Vagina (tissue), 2 donors: ENCODE data around the gene C9orf50. TPM values are rescaled to one million over a fixed set of nuclear protein-coding genes. Genes with fewer than 3 reads are reported as not detected.

ENCODE experiments used
- DNase-seq, 2 donors: peaks; one replicate each; pipeline ENCODE4 v3.0.0-alpha.2; 2017; ENCODE audit errors: extremely low spot score in 2 of 2
- H3K27ac ChIP-seq: fragments of 200-600 bp; sonication (generic); one replicate; pipeline ENCODE4 v1.5.1; 2019
- H3K27me3 ChIP-seq: fragments of 200-600 bp; sonication (generic); one replicate; pipeline ENCODE4 v1.5.1; 2019
- H3K36me3 ChIP-seq, 2 donors: fragments of 200-600 bp; sonication (generic); one replicate each; pipeline ENCODE4 v1.5.1; 2017 to 2019
- H3K4me1 ChIP-seq: fragments of 200-600 bp; sonication (generic); one replicate; pipeline ENCODE4 v1.5.1; 2019
- H3K4me3 ChIP-seq, 2 donors: fragments of 200-600 bp; sonication (generic); 1 replicate in 1 of 2; 2 replicates in 1 of 2; pipeline ENCODE4 v1.5.1; 2016 to 2019
- H3K9me3 ChIP-seq: fragments of 200-600 bp; sonication (generic); one replicate; pipeline ENCODE4 v1.5.1; 2019
- POLR2A ChIP-seq, 2 donors: fragments of 450-650 bp; IDR thresholded peaks; one replicate each; pipeline ENCODE4 v1.6.1; 2017; ENCODE audit warnings: antibody characterized with exemption in 2 of 2, mild to moderate bottlenecking in 2 of 2, moderate library complexity in 2 of 2
- POLR2AphosphoS5 ChIP-seq, 2 donors: sonication (generic); formaldehyde crosslinking; IDR thresholded peaks; one replicate each; pipeline ENCODE4 v1.9.0; 2017; ENCODE audit warnings: antibody characterized with exemption in 2 of 2, mild to moderate bottlenecking in 2 of 2, low read depth in 1 of 2; ENCODE audit not compliant: insufficient read depth in 1 of 2
- intact Hi-C: fragments of 100-400 bp; cut with DNase I; formaldehyde crosslinking; loops from one replicate; pipeline ENCODE4 v1.15.1; 2023
- total RNA-seq: library from RNA; depleted of rRNA; stranded (reverse); fragments of >200 nt; gene quantifications from one replicate; pipeline ENCODE4 v1.2.3, GENCODE V29; 2016
- TF ChIP-seq, protein P1 (sequence below), 3 experiments: fragments of 450-650 bp in 2 of 3; fragments of 200-600 bp in 1 of 3; sonication (generic) in 1 of 3; IDR thresholded peaks; one replicate each; pipeline ENCODE4 v1.5.1; 2017 to 2019; ENCODE audit warnings: antibody characterized with exemption in 3 of 3, mild to moderate bottlenecking in 2 of 3, moderate library complexity in 2 of 3

Gene C9orf50
- total RNA-seq, 1 donor from 2014 or later, result not detected

GRCh38 chr9:129632460-129632859, 11.6 kb upstream of the C9orf50 start:
- H3K4me1 ChIP-seq, result peaks cover 45% of the 10 kb centered on the region

GRCh38 chr9:129631674-129632129, 10.8 kb upstream of the C9orf50 start:
- DNase-seq, result no peak
- peaks cover 53% of the 10 kb centered on the region for H3K4me1 ChIP-seq
- H3K36me3 ChIP-seq, result peaks cover 3 to 42% of the 10 kb centered on the region in 2 donors
- no peaks in the 10 kb centered on the region for H3K27me3 ChIP-seq
- no peaks in the 10 kb centered on the region for H3K9me3 ChIP-seq
- TF ChIP-seq POLR2AphosphoS5 (IDR thresholded peaks at IDR 0.05; ENCODE audit: insufficient read depth in 1 of 2, low read depth in 1 of 2) (no peak), POLR2A (IDR thresholded peaks at IDR 0.05) (no peak)
- TF ChIP-seq, protein P1, sequence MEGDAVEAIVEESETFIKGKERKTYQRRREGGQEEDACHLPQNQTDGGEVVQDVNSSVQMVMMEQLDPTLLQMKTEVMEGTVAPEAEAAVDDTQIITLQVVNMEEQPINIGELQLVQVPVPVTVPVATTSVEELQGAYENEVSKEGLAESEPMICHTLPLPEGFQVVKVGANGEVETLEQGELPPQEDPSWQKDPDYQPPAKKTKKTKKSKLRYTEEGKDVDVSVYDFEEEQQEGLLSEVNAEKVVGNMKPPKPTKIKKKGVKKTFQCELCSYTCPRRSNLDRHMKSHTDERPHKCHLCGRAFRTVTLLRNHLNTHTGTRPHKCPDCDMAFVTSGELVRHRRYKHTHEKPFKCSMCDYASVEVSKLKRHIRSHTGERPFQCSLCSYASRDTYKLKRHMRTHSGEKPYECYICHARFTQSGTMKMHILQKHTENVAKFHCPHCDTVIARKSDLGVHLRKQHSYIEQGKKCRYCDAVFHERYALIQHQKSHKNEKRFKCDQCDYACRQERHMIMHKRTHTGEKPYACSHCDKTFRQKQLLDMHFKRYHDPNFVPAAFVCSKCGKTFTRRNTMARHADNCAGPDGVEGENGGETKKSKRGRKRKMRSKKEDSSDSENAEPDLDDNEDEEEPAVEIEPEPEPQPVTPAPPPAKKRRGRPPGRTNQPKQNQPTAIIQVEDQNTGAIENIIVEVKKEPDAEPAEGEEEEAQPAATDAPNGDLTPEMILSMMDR (IDR thresholded peaks at IDR 0.05), result no peak
- H3K4me3 ChIP-seq, result no peak overlapping the region
- no peak overlapping the region for H3K27ac ChIP-seq
- intact Hi-C loops, result no loop called here

More at GRCh38 chr9:129632460-129632859, 11.6 kb upstream of the C9orf50 start:
- intact Hi-C loops, result no loop called here
- no peaks in the 10 kb centered on the region for H3K27me3 ChIP-seq
- DNase-seq, result no peak
- no peak overlapping the region for H3K4me3 ChIP-seq
- TF ChIP-seq, protein P1 (IDR thresholded peaks at IDR 0.05), result no peak
- H3K27ac ChIP-seq, result no peak overlapping the region
- no peaks in the 10 kb centered on the region for H3K9me3 ChIP-seq
- peaks cover 3 to 49% of the 10 kb centered on the region in 2 donors for H3K36me3 ChIP-seq

DNA sequence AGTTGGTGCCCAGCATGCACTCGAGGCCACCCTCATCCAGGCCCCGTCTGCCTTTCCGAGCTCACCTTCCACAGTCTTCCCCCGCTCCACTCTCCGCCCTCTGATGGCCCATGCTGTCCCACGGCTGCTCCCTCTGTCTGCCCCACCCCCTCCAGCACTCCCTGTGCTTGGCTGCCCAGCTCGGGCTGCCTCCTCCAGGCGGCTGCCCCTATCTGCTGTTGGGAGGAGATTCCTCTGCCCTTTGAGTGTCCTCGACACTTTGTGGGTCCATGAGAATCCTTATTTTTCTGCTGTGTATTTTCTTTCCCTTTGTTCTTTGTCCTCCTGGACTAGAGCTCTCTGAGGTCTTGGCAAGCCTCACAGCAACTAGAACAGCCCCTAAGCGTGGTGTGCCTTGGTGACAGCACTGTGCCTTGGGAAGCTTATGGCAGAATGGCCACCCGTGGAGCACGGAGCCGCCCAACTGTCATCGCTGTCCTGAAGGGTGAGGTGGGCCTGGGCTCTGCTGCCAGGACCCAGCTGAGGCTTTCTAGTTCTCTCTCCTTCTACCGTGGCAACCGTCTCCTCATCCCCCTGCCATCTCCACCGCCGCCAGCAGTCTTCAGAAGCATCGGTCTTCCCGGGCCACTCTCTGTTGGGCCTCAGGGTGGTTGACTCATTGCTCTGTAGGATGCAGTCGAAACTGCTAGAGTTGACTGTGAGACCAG, 10.2 kb upstream of the C9orf50 start:
- no peak for DNase-seq
- H3K4me3 ChIP-seq, result no peak overlapping the region
- H3K36me3 ChIP-seq, result peaks cover 3 to 37% of the 10 kb centered on the region in 2 donors
- H3K27ac ChIP-seq, result no peak overlapping the region
- peaks cover 57% of the 10 kb centered on the region for H3K4me1 ChIP-seq
- H3K27me3 ChIP-seq, result no peaks in the 10 kb centered on the region
- H3K9me3 ChIP-seq, result no peaks in the 10 kb centered on the region
- intact Hi-C loops, result no loop called here
- TF ChIP-seq POLR2AphosphoS5 (IDR thresholded peaks at IDR 0.05; ENCODE audit: insufficient read depth in 1 of 2, low read depth in 1 of 2) (no peak), POLR2A (IDR thresholded peaks at IDR 0.05) (no peak)
- TF ChIP-seq, protein P1 (IDR thresholded peaks at IDR 0.05), result no peak

DNA sequence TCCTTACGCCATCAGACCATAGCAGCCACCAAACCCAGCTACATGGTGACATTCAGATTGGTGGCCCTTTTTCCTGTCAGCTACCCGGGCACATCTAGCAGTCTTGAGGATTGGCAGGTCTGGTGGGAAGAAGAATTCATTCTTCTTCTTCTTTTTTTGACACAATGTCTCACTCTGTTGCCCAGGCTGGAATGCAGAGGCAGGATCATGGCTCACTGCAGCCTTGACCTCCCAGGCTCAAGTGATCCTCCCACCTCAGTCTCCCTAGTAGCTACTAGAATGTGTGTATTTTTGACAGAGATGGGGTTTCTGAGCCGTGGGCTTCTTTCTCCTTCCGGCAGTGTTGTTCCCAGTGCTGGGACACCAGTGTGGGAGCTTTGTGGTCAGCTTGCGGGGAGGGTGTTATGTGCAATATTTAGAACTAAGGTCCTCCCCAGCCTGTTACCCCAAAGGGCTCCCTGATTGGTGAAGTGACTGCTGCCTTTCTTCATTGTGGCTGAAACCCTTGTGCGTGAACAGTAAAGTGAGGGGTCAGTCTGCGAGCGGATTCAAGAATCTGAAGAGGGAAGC, 8.4 kb upstream of the C9orf50 start:
- intact Hi-C loops, result no loop called here
- H3K27ac ChIP-seq, result no peak overlapping the region

More for the DNA sequence above, 8.4 kb upstream of the C9orf50 start:
- no peak for DNase-seq
- Histone ChIP-seq H3K4me3 (no peak overlapping the region), H3K9me3 (no peaks in the 10 kb centered on the region), H3K27me3 (no peaks in the 10 kb centered on the region), H3K4me1 (peaks cover 66% of the 10 kb centered on the region), H3K36me3 (peaks cover 3 to 21% of the 10 kb centered on the region in 2 donors)
- TF ChIP-seq, protein P1 (IDR thresholded peaks at IDR 0.05), result no peak
- TF ChIP-seq POLR2A (IDR thresholded peaks at IDR 0.05) (no peak), POLR2AphosphoS5 (IDR thresholded peaks at IDR 0.05; ENCODE audit: insufficient read depth in 1 of 2, low read depth in 1 of 2) (no peak)
